Skeletal muscle tissue (tissue), 4 donors: ENCODE data around the gene SEC14L2. TPM values are rescaled to one million over a fixed set of nuclear protein-coding genes. Genes with fewer than 3 reads are reported as not detected.

ENCODE experiments used
- H3K27ac ChIP-seq: one replicate; pipeline ENCODE4 v1.7.0; 2013; ENCODE audit warnings: mild to moderate bottlenecking, low read depth, low read length, inconsistent platforms
- H3K27me3 ChIP-seq, 3 donors: one replicate each; pipeline ENCODE4 v1.7.0; 2013; ENCODE audit warnings: low read length in 3 of 3; ENCODE audit not compliant: control insufficient read depth in 3 of 3, insufficient read depth in 3 of 3
- H3K36me3 ChIP-seq, 3 donors: one replicate each; pipeline ENCODE4 v1.7.0; 2013; ENCODE audit warnings: low read length in 3 of 3; ENCODE audit not compliant: control insufficient read depth in 3 of 3, insufficient read depth in 3 of 3
- H3K4me1 ChIP-seq, 3 donors: one replicate each; pipeline ENCODE4 v1.7.0; 2013; ENCODE audit warnings: low read length in 3 of 3, mild to moderate bottlenecking in 3 of 3; ENCODE audit not compliant: control insufficient read depth in 3 of 3, insufficient read depth in 3 of 3
- H3K4me3 ChIP-seq, 3 donors: one replicate each; pipeline ENCODE4 v1.7.0; 2013; ENCODE audit warnings: low read length in 3 of 3
- H3K9ac ChIP-seq, 3 donors: one replicate each; pipeline ENCODE4 v1.7.0; 2013; ENCODE audit warnings: low read length in 3 of 3, mild to moderate bottlenecking in 3 of 3, moderate library complexity in 2 of 3, low read depth in 1 of 3
- H3K9me3 ChIP-seq, 3 donors: one replicate each; pipeline ENCODE4 v1.7.0; 2013; ENCODE audit warnings: low read length in 3 of 3; ENCODE audit not compliant: control insufficient read depth in 3 of 3
- total RNA-seq: library from RNA; depleted of rRNA; stranded (reverse); fragments of >200 nt; gene quantifications from one replicate; pipeline ENCODE4 v1.2.3, GENCODE V29; 2014
- donor health status: Osteomylitis.

The SEC14L2 gene
- total RNA-seq, 1 donor from 2014 or later = 2.1 TPM

GRCh38 chr22:30424534-30425326 lies 27.9 kb downstream of the SEC14L2 start:
- Histone ChIP-seq H3K27me3 (no peaks in the 10 kb centered on the region), H3K9ac (peak overlapping the region; percentile 66 to 86 (median 83)), H3K36me3 (peaks cover 0 to 6% (median 2%) of the 10 kb centered on the region in 3 donors), H3K4me1 (peaks cover 37 to 55% (median 42%) of the 10 kb centered on the region in 3 donors), H3K9me3 (no peaks in the 10 kb centered on the region), H3K4me3 (peak overlapping the region; percentile 90 to 98 (median 95)), H3K27ac (peak overlapping the region; percentile 96)

- no peaks in the 10 kb centered on the region for H3K9me3 ChIP-seq
- H3K27ac ChIP-seq = peak overlapping the region; percentile 76
- H3K27me3 ChIP-seq = no peaks in the 10 kb centered on the region
- H3K36me3 ChIP-seq = peaks cover 0 to 4% (median 2%) of the 10 kb centered on the region in 3 donors
- peak overlapping the region; percentile 72 to 95 (median 83) for H3K4me3 ChIP-seq
- H3K4me1 ChIP-seq = peaks cover 37 to 54% (median 42%) of the 10 kb centered on the region in 3 donors
- H3K9ac ChIP-seq = peak overlapping the region in 2 of 3 donors; percentile 80 to 83
Observed at GRCh38 chr22:30425327-30425615, 28.5 kb downstream of the SEC14L2 start.

- Histone ChIP-seq H3K27me3 (no peaks in the 10 kb centered on the region), H3K36me3 (peaks cover 0 to 2% (median 0%) of the 10 kb centered on the region in 3 donors), H3K9me3 (no peaks in the 10 kb centered on the region), H3K27ac (peak within 1 kb of the TSS; percentile 96), H3K4me1 (peaks cover 37 to 49% (median 38%) of the 10 kb centered on the region in 3 donors), H3K9ac (peak within 1 kb of the TSS; percentile 66 to 86 (median 83)), H3K4me3 (peak within 1 kb of the TSS; percentile 90 to 98 (median 95))
Observed at GRCh38 chr22:30425616-30426387, 29.0 kb downstream of the SEC14L2 start, which contains the start of gene MTFP1. Gene MTFP1 (plus strand): TSS chr22:30425768. CDS start chr22:30425880, 112 bp downstream.

GRCh38 chr22:30426388-30427353 lies 29.9 kb downstream of the SEC14L2 start:
- Histone ChIP-seq H3K27me3 (no peaks in the 10 kb centered on the region), H3K9ac (peak overlapping the region in 2 of 3 donors; percentile 80 to 83), H3K9me3 (no peaks in the 10 kb centered on the region), H3K4me1 (peaks cover 36 to 43% (median 37%) of the 10 kb centered on the region in 3 donors), H3K36me3 (peaks cover 0 to 2% (median 0%) of the 10 kb centered on the region in 3 donors), H3K27ac (peak overlapping the region; percentile 76), H3K4me3 (peak overlapping the region; percentile 72 to 95 (median 83))

GRCh38 chr22:30427871-30428270 lies 31.1 kb downstream of the SEC14L2 start:
- H3K36me3 ChIP-seq = peaks cover 0 to 2% (median 0%) of the 10 kb centered on the region in 3 donors
- no peak overlapping the region for H3K4me3 ChIP-seq
- H3K9me3 ChIP-seq = no peaks in the 10 kb centered on the region
- no peaks in the 10 kb centered on the region for H3K27me3 ChIP-seq
- H3K27ac ChIP-seq = no peak overlapping the region
- peaks cover 27 to 31% (median 27%) of the 10 kb centered on the region in 3 donors for H3K4me1 ChIP-seq
- no peak overlapping the region for H3K9ac ChIP-seq

- peaks cover 14 to 17% (median 16%) of the 10 kb centered on the region in 3 donors for H3K4me1 ChIP-seq
- no peak overlapping the region for H3K4me3 ChIP-seq
- no peak overlapping the region for H3K9ac ChIP-seq
- H3K9me3 ChIP-seq = no peaks in the 10 kb centered on the region
- H3K36me3 ChIP-seq = peaks cover 0 to 2% (median 0%) of the 10 kb centered on the region in 3 donors
- no peaks in the 10 kb centered on the region for H3K27me3 ChIP-seq
- H3K27ac ChIP-seq = no peak overlapping the region
Observed at GRCh38 chr22:30429887-30430286, 33.1 kb downstream of the SEC14L2 start.

- Histone ChIP-seq H3K4me1 (peaks cover 5 to 11% (median 7%) of the 10 kb centered on the region in 3 donors), H3K27me3 (no peaks in the 10 kb centered on the region), H3K9me3 (no peaks in the 10 kb centered on the region), H3K36me3 (peaks cover 0 to 2% (median 0%) of the 10 kb centered on the region in 3 donors), H3K9ac (no peak overlapping the region), H3K27ac (no peak overlapping the region), H3K4me3 (no peak overlapping the region)
Observed at GRCh38 chr22:30430933-30431332, 34.1 kb downstream of the SEC14L2 start.

GRCh38 chr22:30432096-30432495 lies 35.3 kb downstream of the SEC14L2 start:
- no peaks in the 10 kb centered on the region for H3K27me3 ChIP-seq
- no peak overlapping the region for H3K9ac ChIP-seq
- H3K9me3 ChIP-seq = no peaks in the 10 kb centered on the region
- H3K4me1 ChIP-seq = peaks cover 0 to 4% (median 0%) of the 10 kb centered on the region in 3 donors
- H3K4me3 ChIP-seq = no peak overlapping the region
- H3K36me3 ChIP-seq = peaks cover 0 to 2% (median 0%) of the 10 kb centered on the region in 3 donors
- H3K27ac ChIP-seq = no peak overlapping the region

GRCh38 chr22:30432520-30432919 lies 35.7 kb downstream of the SEC14L2 start:
- Histone ChIP-seq H3K27ac (no peak overlapping the region), H3K4me1 (peaks cover 0 to 4% (median 0%) of the 10 kb centered on the region in 3 donors), H3K36me3 (peaks cover 0 to 2% (median 0%) of the 10 kb centered on the region in 3 donors), H3K4me3 (no peak overlapping the region), H3K9ac (no peak overlapping the region), H3K27me3 (no peaks in the 10 kb centered on the region), H3K9me3 (no peaks in the 10 kb centered on the region)
